KOPT-K1 (cell line): ENCODE results near the gene IKZF3.
"Not testable (repeated sequence)": the region's sequence is repeated elsewhere in the genome, so short reads cannot be mapped to it uniquely, and the experiment has no call there.

ENCODE experiments used
- H3K27ac ChIP-seq: fragments of 200-600 bp; sonication (generic); 2 replicates; pipeline ENCODE4 v1.5.1; 2016; ENCODE audit warnings: antibody characterized with exemption, mild to moderate bottlenecking, low read depth, low read length; ENCODE audit not compliant: poor library complexity, severe bottlenecking
- H3K36me3 ChIP-seq: fragments of 200-600 bp; sonication (generic); 2 replicates; pipeline ENCODE4 v1.5.1; 2017; ENCODE audit warnings: antibody characterized with exemption, mild to moderate bottlenecking, low read length, moderate library complexity; ENCODE audit not compliant: insufficient read depth
- H3K9me3 ChIP-seq: fragments of 200-600 bp; sonication (generic); 2 replicates; pipeline ENCODE4 v1.5.1; 2017; ENCODE audit warnings: antibody characterized with exemption, low read length, mild to moderate bottlenecking; ENCODE audit not compliant: insufficient read depth, poor library complexity, severe bottlenecking

IKZF3 gene

GRCh38 chr17:39765766-39766165 is 98.3 kb downstream of the IKZF3 start:
- Histone ChIP-seq H3K9me3 (no peaks in the 10 kb centered on the region), H3K36me3 (peaks cover 17% of the 10 kb centered on the region), H3K27ac (no peak overlapping the region)

GRCh38 chr17:39765175-39765574 is 98.9 kb downstream of the IKZF3 start:
- Histone ChIP-seq H3K27ac (no peak overlapping the region), H3K36me3 (peaks cover 17% of the 10 kb centered on the region), H3K9me3 (no peaks in the 10 kb centered on the region)

GRCh38 chr17:39764171-39764570 is 99.9 kb downstream of the IKZF3 start:
- H3K27ac ChIP-seq: not testable (repeated sequence)
- peaks cover 17% of the 10 kb centered on the region for H3K36me3 ChIP-seq

GRCh38 chr17:39763051-39763820 is 100.9 kb downstream of the IKZF3 start:
- no peak overlapping the region for H3K27ac ChIP-seq
- H3K36me3 ChIP-seq: peaks cover 17% of the 10 kb centered on the region
- H3K9me3 ChIP-seq: no peaks in the 10 kb centered on the region

More at GRCh38 chr17:39764171-39764570, 99.9 kb downstream of the IKZF3 start:
- not testable (repeated sequence) for H3K9me3 ChIP-seq

- Histone ChIP-seq H3K36me3 (peaks cover 17% of the 10 kb centered on the region), H3K27ac (peak overlapping the region; percentile 19), H3K9me3 (no peaks in the 10 kb centered on the region)
Observed at GRCh38 chr17:39761861-39762496, 102.1 kb downstream of the IKZF3 start.

GRCh38 chr17:39759204-39759603 is 104.9 kb downstream of the IKZF3 start:
- Histone ChIP-seq H3K9me3 (no peaks in the 10 kb centered on the region), H3K27ac (peak overlapping the region; percentile 95), H3K36me3 (no peaks in the 10 kb centered on the region)

GRCh38 chr17:39757931-39758873 is 105.9 kb downstream of the IKZF3 start:
- Histone ChIP-seq H3K9me3 (no peaks in the 10 kb centered on the region), H3K36me3 (no peaks in the 10 kb centered on the region), H3K27ac (peak overlapping the region; percentile 95)

- H3K9me3 ChIP-seq: no peaks in the 10 kb centered on the region
- H3K27ac ChIP-seq: peak overlapping the region; percentile 95
- H3K36me3 ChIP-seq: no peaks in the 10 kb centered on the region
Observed at GRCh38 chr17:39757176-39757662, 106.9 kb downstream of the IKZF3 start.

- peak overlapping the region; percentile 95 for H3K27ac ChIP-seq
- H3K36me3 ChIP-seq: no peaks in the 10 kb centered on the region
- H3K9me3 ChIP-seq: no peaks in the 10 kb centered on the region
Observed at GRCh38 chr17:39756380-39757079, 107.6 kb downstream of the IKZF3 start.

- no peaks in the 10 kb centered on the region for H3K36me3 ChIP-seq
- H3K27ac ChIP-seq: peak overlapping the region; percentile 95
- no peaks in the 10 kb centered on the region for H3K9me3 ChIP-seq
Observed at GRCh38 chr17:39755554-39756379, 108.3 kb downstream of the IKZF3 start.

GRCh38 chr17:39754958-39755553 is 109.1 kb downstream of the IKZF3 start:
- H3K36me3 ChIP-seq: no peaks in the 10 kb centered on the region
- H3K27ac ChIP-seq: peak overlapping the region; percentile 95
- no peaks in the 10 kb centered on the region for H3K9me3 ChIP-seq

- peak overlapping the region; percentile 95 for H3K27ac ChIP-seq
- H3K36me3 ChIP-seq: no peaks in the 10 kb centered on the region
Observed at GRCh38 chr17:39754161-39754957, 109.8 kb downstream of the IKZF3 start.

More at GRCh38 chr17:39754161-39754957, 109.8 kb downstream of the IKZF3 start:
- no peaks in the 10 kb centered on the region for H3K9me3 ChIP-seq
